ENCODE results near the gene RAI2. TPM values are rescaled to one million over a fixed set of nuclear protein-coding genes. Genes with fewer than 3 reads are reported as not detected.

RAI2 gene
- total RNA-seq, 4 donors from 2014 or later, result 21.7 to 35.4 (median 26.8) TPM

- TF ChIP-seq POLR2AphosphoS5 (IDR thresholded peaks at IDR 0.05) (peak; percentile 39), POLR2A (IDR thresholded peaks at IDR 0.05) (no peak), CTCF (IDR thresholded peaks at IDR 0.05) (no peak), EP300 (IDR thresholded peaks at IDR 0.05) (no peak)
- WGBS, 2 donors (ENCODE audit: low coverage in 1 of 2), result 67 to 91% methylated on average over 1 of the region's 1 CpG
- Histone ChIP-seq H3K9me3 (no peaks in the 10 kb centered on the region), H3K27me3 (no peaks in the 10 kb centered on the region), H3K4me1 (peaks cover 0 to 23% (median 0%) of the 10 kb centered on the region in 3 donors), H3K4me3 (no peak overlapping the region), H3K27ac (peak overlapping the region in 3 of 4 donors; percentile 50 to 74 (median 59)), H3K36me3 (no peaks in the 10 kb centered on the region)
- peak; percentile 65 for ATAC-seq
These were observed 31.5 kb downstream of the RAI2 start for GRCh38 chrX:17829566-17829965.

- Histone ChIP-seq H3K9me3 (no peaks in the 10 kb centered on the region), H3K36me3 (no peaks in the 10 kb centered on the region), H3K27me3 (no peaks in the 10 kb centered on the region), H3K27ac (no peak overlapping the region), H3K4me1 (peaks cover 0 to 23% (median 0%) of the 10 kb centered on the region in 3 donors), H3K4me3 (no peak overlapping the region)
- ATAC-seq, result no peak
- 80 to 100% methylated on average over 1 of the region's 3 CpGs for WGBS, 2 donors (ENCODE audit: low coverage in 1 of 2)
- TF ChIP-seq POLR2A (IDR thresholded peaks at IDR 0.05) (no peak), CTCF (IDR thresholded peaks at IDR 0.05) (no peak), EP300 (IDR thresholded peaks at IDR 0.05) (no peak), POLR2AphosphoS5 (IDR thresholded peaks at IDR 0.05) (no peak)
These were observed 32.9 kb downstream of the RAI2 start for GRCh38 chrX:17828171-17828570.

GRCh38 chrX:17826609-17827496, 34.2 kb downstream of the RAI2 start:
- H3K9me3 ChIP-seq, result no peaks in the 10 kb centered on the region
- H3K27ac ChIP-seq, result no peak overlapping the region
- TF ChIP-seq EP300 (IDR thresholded peaks at IDR 0.05) (no peak), POLR2AphosphoS5 (IDR thresholded peaks at IDR 0.05) (no peak), POLR2A (IDR thresholded peaks at IDR 0.05) (no peak), CTCF (IDR thresholded peaks at IDR 0.05) (no peak)
- H3K4me3 ChIP-seq, result no peak overlapping the region
- no peaks in the 10 kb centered on the region for H3K27me3 ChIP-seq
- WGBS, 2 donors (ENCODE audit: low coverage in 1 of 2), result 94% methylated on average over 3 of the region's 5 CpGs; no CpG with 5 or more reads in 1 of the 2 donors
- peaks cover 0 to 23% (median 0%) of the 10 kb centered on the region in 3 donors for H3K4me1 ChIP-seq
- no peak for ATAC-seq
- H3K36me3 ChIP-seq, result no peaks in the 10 kb centered on the region

- 32 to 58% methylated on average over 4 of the region's 4 CpGs for WGBS, 2 donors (ENCODE audit: low coverage in 1 of 2)
- no peak overlapping the region for H3K27ac ChIP-seq
- no peaks in the 10 kb centered on the region for H3K27me3 ChIP-seq
- no peak for TF ChIP-seq EP300 (IDR thresholded peaks at IDR 0.05)
- TF ChIP-seq POLR2A (IDR thresholded peaks at IDR 0.05), result no peak
- no peak for TF ChIP-seq CTCF (IDR thresholded peaks at IDR 0.05)
- no peak for TF ChIP-seq POLR2AphosphoS5 (IDR thresholded peaks at IDR 0.05)
- no peak overlapping the region for H3K4me3 ChIP-seq
- H3K4me1 ChIP-seq, result peaks cover 0 to 18% (median 0%) of the 10 kb centered on the region in 3 donors
- H3K9me3 ChIP-seq, result no peaks in the 10 kb centered on the region
- no peaks in the 10 kb centered on the region for H3K36me3 ChIP-seq
- ATAC-seq, result no peak
These were observed 36.1 kb downstream of the RAI2 start for GRCh38 chrX:17824980-17825379.

- H3K27me3 ChIP-seq, result no peaks in the 10 kb centered on the region
- TF ChIP-seq POLR2AphosphoS5 (IDR thresholded peaks at IDR 0.05) (no peak), EP300 (IDR thresholded peaks at IDR 0.05) (no peak), CTCF (IDR thresholded peaks at IDR 0.05) (no peak), POLR2A (IDR thresholded peaks at IDR 0.05) (no peak)
- H3K27ac ChIP-seq, result no peak overlapping the region
- H3K4me1 ChIP-seq, result peaks cover 0 to 22% (median 0%) of the 10 kb centered on the region in 3 donors
- H3K9me3 ChIP-seq, result no peaks in the 10 kb centered on the region
- ATAC-seq, result no peak
- no peak overlapping the region for H3K4me3 ChIP-seq
- WGBS, 2 donors (ENCODE audit: low coverage in 1 of 2), result 83% methylated on average over 1 of the region's 2 CpGs; no CpG with 5 or more reads in 1 of the 2 donors
- H3K36me3 ChIP-seq, result no peaks in the 10 kb centered on the region
These were observed 38.7 kb downstream of the RAI2 start for GRCh38 chrX:17822351-17822750.
